Endometrium (tissue), 2 donors: ENCODE measurements around the gene EIF4E3.

ENCODE experiments used
- FAIRE-seq: peaks from 2 replicates; lab custom pipeline; 2012; peaks lifted over from hg19 to GRCh38; lab: Jason Lieb, UNC
- donor health status: control.
- donor health status: control.

EIF4E3 gene

GRCh38 chr3:71723452-71724170 lies 1.6 kb downstream of the EIF4E3 start:
- no peak for FAIRE-seq

DNA sequence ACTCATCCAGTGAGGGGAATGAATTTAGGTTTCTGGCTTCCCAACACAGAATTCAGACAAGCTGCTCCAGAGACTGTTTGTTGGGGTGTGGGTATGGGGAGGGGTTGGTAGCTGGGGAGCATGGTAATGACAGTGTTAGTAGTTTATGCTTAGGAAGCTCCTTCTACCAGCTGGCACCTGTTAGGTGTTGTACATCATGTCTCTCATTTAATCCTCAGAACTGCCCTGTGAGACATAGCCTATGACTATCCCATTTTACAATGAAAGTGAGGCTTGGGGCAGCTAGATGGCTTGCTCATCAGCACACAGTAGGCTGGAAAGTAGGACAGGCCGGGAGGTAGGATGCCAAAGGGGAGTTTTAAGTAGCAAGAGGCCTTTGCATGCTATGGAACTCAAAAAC lies 2.5 kb downstream of the EIF4E3 start:
- FAIRE-seq: no peak

GRCh38 chr3:71721651-71722157 lies 3.5 kb downstream of the EIF4E3 start:
- no peak for FAIRE-seq

GRCh38 chr3:71721002-71721401 lies 4.2 kb downstream of the EIF4E3 start:
- no peak for FAIRE-seq

DNA sequence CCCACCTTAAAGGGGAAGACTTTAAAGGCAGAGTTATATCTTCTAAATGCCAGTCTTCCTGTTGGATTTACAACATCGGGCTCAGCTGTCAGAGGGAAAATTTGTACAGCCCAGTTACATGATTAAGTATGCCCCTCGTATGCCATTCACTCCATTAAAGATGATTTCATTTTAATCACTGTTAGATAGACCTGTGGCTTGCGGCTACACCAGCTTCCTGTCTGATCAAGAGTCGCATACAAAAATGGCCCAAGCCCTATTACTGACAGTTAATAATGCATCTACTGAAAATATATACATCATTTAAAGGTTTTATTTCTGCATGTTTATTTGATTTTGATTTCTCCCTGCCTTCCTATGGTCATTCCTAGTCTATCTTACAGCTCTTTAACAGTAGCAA lies 7.1 kb downstream of the EIF4E3 start:
- no peak for FAIRE-seq

DNA sequence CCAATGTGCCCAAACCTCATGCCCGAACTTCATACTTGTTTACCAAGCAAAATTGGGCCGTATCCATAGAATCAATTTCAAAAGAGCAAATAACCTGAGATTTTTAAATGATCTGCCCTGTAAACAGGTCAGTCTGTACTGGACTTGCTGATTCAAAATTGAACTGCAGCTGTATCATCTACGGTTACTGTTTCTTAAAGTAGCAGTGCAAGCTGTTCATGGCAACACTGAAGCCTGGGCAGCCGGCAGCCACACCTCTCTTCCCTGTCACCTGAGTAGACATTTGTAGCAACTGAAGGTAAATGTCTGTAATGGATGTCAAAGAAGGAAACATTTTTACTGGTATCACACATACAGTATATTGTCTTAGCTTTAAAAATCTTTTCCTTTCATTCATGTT lies 10.6 kb downstream of the EIF4E3 start:
- no peak for FAIRE-seq

DNA sequence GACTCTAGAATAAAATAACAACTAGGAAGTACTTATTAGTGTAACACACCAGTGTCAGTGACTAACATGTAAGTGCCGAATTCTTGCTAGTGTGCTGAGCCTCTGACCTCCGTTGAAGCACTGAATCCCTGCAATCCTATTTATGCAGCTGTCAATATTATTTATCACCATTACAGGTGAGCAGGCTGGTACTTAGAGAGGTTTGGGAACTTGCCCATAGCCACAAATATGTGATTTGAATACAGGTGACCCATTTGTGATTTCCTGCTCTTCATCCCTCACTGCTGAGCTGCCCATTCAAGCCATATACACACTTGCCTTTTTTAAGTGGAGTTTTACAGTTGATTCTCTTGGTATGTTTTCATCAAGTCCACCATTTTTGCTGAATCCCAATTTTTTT lies 12.2 kb downstream of the EIF4E3 start:
- no peak for FAIRE-seq

DNA sequence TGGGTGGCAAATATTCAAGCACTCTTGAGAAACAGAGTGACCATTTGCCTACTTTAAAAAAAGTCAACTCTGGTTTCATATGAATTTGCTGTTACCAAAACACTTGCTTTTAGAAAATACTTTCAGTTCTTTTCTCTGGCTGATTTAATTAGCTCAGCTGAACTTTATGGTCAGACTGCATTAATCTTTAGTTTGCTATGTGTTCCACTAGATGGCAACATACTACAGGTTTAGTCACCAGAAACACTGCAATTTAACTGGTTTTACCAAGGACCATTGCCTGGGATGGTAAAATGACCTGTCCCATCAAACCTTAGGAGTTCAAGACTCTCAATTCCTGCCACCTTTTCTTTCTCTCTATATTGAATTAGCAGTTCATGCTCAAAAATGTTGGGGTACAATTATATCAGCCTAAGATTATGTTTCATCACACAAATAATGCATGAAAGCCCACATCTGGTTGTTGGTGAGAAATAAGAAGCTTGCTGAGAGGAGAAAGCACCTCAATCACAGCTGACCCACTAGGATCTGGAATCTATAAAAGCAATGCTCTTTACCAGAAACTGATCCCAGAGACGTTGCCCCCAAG lies 14.2 kb downstream of the EIF4E3 start:
- peak; percentile 92 for FAIRE-seq

- FAIRE-seq: no peak
Observed at GRCh38 chr3:71709908-71710511, 15.2 kb downstream of the EIF4E3 start.

GRCh38 chr3:71708476-71709105 lies 16.6 kb downstream of the EIF4E3 start:
- no peak for FAIRE-seq

DNA sequence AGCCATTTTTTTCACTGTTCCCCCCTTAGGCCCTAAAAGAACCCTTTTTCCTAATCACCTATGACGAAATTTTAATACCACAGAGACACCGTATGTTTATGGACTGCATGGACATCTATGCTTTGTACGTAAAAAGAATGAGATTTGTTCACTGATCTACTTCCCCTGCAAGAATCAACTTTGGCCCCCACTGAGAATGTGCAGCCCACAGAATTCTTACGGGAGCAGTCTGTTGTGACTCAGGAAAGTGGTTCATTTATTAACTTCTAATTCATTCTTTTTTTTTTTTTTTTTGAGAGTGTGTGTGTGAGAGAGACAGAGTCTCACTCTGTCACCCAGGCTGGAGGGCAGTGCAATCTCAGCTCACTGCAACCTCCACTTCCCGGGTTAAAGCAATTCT lies 17.6 kb downstream of the EIF4E3 start:
- no peak for FAIRE-seq

DNA sequence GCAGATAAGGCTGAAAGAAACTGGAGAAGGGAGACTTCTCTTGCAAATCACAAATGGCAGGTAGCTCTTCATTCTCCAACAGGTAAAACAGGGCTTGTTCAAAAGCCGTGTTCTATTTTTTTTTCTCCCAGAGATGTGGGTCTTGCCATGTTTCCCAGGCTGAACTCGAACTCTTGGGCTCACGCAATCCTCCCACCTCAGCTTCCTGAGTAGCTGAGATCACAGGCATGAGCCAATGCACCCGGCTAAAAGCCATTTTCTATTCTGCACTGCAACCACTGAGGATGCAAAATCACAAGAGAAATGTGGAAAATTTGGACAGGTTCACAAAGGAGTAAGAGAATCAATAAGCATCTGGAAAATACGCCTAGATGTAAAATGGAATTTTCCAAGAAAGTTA lies 19.5 kb downstream of the EIF4E3 start:
- no peak for FAIRE-seq

DNA sequence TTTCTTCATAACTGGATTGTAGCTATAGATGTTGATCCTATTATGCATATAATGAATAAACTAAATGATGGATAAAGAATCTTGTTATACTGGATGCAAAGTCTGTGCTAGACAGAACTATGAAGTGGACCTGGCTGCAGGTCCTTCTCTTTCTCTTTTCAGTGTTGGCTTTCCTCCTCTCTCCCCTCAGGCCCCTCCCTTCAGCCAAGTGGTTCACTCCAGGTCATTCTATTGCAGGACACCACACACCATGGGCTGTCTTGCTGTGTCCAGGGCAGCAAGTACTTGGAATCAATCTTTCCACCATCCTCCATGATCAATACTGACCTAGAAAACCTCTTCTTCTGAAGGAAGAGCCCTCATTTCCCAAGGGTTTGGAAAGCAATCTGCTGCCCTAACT lies 20.3 kb downstream of the EIF4E3 start:
- no peak for FAIRE-seq

DNA sequence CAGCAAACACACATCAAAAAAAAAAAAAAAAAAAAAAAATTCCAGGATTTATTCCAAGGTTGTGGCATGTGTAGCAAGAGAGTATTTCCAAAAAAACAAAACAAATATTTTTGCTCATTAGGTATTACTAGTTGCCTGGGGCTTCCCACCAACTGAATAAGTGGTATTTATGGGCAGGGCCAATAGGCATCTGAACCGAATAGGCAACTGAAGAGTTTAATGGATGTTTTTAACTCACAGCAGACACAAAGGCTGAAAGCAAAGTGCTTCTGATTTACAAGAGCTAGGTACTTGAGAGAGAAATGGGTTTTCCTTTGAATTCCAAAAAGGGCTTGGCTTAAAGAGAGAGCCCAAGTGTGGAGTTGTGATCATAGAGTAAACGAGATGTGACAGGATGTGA lies 21.4 kb downstream of the EIF4E3 start:
- peak; percentile 78 for FAIRE-seq

DNA sequence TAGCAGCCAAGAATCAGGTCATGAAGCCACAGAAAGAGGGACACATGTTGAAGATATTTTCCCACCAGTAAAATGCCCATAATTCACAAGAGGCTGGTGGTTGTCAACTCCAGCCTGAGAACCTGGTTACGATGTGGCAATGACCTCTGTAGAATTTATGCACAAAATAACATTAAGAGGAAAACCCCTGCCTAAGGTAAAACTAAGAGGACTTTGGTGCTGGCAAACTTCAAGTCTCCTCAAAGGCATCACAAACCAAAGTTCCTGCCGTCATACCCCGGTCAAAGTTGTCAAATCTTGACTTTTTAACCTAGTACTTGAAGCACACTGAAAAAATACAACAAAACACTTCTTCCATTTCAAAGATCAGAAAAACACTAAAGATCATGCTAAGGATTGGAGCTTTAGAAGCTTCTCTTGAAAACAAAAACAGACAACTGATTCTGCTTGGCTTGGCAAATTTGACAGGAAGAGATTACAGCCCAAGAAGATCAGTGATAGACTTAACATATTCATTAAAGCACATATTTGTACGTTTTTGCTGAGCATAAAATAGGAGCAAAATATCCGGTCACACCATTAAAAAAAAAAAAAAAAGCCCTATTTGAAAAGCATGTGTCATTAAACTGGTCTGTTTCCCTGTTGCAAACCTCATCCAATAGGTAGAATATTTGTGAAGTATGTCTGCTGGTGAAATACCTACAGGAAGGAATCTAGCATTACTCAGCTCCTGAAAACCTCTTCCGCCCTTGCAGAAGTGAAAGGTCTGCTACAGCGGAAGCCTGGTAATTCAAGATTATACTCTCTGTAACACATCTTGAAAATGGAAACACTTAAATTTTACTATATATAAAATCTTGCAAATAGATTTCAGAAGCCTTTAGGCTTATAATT lies 22.8 kb downstream of the EIF4E3 start:
- FAIRE-seq: no peak

- FAIRE-seq: no peak
Observed at GRCh38 chr3:71701251-71701762, 23.9 kb downstream of the EIF4E3 start.

GRCh38 chr3:71695000-71695482 lies 30.2 kb downstream of the EIF4E3 start:
- FAIRE-seq: no peak

DNA sequence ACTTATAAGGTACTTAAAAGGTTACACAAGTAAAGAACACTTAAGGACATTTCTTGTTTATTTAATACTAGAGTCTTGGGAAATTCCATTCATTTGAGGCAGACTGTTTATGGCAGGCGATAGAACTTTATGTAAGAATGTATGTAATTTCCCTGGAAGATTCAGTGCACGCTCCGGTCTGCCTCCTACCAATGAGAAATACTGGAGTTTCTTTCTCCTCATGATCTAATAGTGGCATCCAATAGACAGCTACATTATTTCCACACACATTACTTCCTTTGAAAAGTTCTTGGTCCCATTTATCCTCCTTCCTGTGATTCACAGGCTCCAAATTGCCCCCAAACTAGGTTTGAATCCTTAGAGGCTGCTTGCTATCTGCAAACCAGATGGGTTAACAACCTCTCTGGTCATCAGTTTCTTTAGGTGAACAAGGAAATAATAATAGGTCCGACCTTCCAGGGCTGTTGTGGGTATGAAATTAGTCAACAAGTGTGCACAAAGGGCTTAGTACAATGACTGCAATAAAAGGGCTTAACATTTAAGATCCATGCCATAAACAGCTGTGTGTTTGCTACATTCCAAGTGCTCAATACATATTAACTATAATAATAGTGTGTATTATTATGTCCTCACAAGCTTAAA lies 30.7 kb downstream of the EIF4E3 start:
- FAIRE-seq: no peak

GRCh38 chr3:71693641-71694040 lies 31.6 kb downstream of the EIF4E3 start:
- no peak for FAIRE-seq

DNA sequence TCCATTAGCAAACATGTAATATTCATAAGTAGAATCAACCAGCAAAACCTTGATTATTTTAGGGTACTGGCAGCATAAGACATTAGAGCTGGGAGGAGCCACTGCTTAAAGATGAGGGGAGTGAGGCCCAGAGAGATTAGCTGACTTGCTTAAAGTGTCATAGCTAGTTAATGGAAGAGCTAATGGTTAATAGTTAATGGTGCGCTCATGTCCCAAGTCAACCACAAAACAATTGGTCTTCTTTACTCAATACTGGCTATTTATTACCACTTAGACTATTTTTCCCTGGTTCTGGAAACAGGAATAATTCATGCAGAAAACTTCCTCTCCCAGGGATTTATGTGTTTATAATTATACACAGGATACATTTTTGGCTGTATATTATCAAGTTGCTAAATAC lies 33.1 kb downstream of the EIF4E3 start:
- FAIRE-seq: no peak

GRCh38 chr3:71690341-71690841 lies 34.8 kb downstream of the EIF4E3 start:
- FAIRE-seq: no peak
